Erythroblast (primary cell): ENCODE data around the gene HINT3.
"Not testable (repeated sequence)": the region's sequence is repeated elsewhere in the genome, so short reads cannot be mapped to it uniquely, and the experiment has no call there.

ENCODE experiments used
- DNase-seq, 2 experiments: peaks; one replicate each; lab custom pipeline; 2025; lab: John Stamatoyannopoulos, UW
- GATA1 ChIP-seq: IDR thresholded peaks from 2 replicates; pipeline ENCODE4 v1.6.1; 2011; ENCODE audit warnings: low read depth, mild to moderate bottlenecking, control low read depth, low read length, moderate library complexity
- POLR2A ChIP-seq: IDR thresholded peaks from 2 replicates; pipeline ENCODE4 v1.6.1; 2011; ENCODE audit warnings: mild to moderate bottlenecking, low read length

The HINT3 gene

GRCh38 chr6:125945378-125946141 is 11.0 kb upstream of the HINT3 start:
- peak; percentile 86 to 88 for DNase-seq
- TF ChIP-seq GATA1 (no peak), POLR2A (peak; percentile 35)

- DNase-seq: peak; percentile 27 to 48
- no peak for TF ChIP-seq POLR2A
- TF ChIP-seq GATA1: no peak
Measured at GRCh38 chr6:125947615-125948014, 9.0 kb upstream of the HINT3 start.

GRCh38 chr6:125948455-125948854 is 8.1 kb upstream of the HINT3 start:
- no peak for TF ChIP-seq GATA1
- TF ChIP-seq POLR2A: no peak
- peak in 1 of 2 experiments; percentile 32 for DNase-seq

- no peak for TF ChIP-seq GATA1
- TF ChIP-seq POLR2A: no peak
- no peak for DNase-seq
Measured at GRCh38 chr6:125949069-125949468, 7.5 kb upstream of the HINT3 start.

GRCh38 chr6:125950293-125950692 is 6.3 kb upstream of the HINT3 start:
- peak; percentile 20 to 24 for DNase-seq
- TF ChIP-seq GATA1 (no peak), POLR2A (no peak)

GRCh38 chr6:125950716-125951115 is 5.9 kb upstream of the HINT3 start:
- not testable (repeated sequence) for DNase-seq

- TF ChIP-seq GATA1 (no peak), POLR2A (no peak)
- no peak for DNase-seq
Measured at GRCh38 chr6:125951323-125951722, 5.2 kb upstream of the HINT3 start.

- peak; percentile 40 to 48 for DNase-seq
- TF ChIP-seq GATA1 (no peak), POLR2A (no peak)
Measured at GRCh38 chr6:125952764-125953501, 3.6 kb upstream of the HINT3 start.

GRCh38 chr6:125953502-125953875 is 3.1 kb upstream of the HINT3 start:
- TF ChIP-seq GATA1 (no peak), POLR2A (no peak)
- no peak for DNase-seq

GRCh38 chr6:125954735-125955339 is 1.7 kb upstream of the HINT3 start:
- DNase-seq: peak; percentile 36 to 53
- TF ChIP-seq POLR2A (no peak), GATA1 (no peak)

- no peak for TF ChIP-seq POLR2A
- no peak for TF ChIP-seq GATA1
- no peak for DNase-seq
Measured at GRCh38 chr6:125955973-125956372, 597 bp upstream of the HINT3 start.

GRCh38 chr6:125957391-125957693 is 772 bp downstream of the HINT3 start:
- no peak for TF ChIP-seq GATA1
- no peak for TF ChIP-seq POLR2A
- DNase-seq: no peak

GRCh38 chr6:125957845-125958244 is 1.3 kb downstream of the HINT3 start:
- DNase-seq: peak; percentile 44 to 50
- TF ChIP-seq GATA1: no peak
- TF ChIP-seq POLR2A: no peak

- no peak for DNase-seq
- TF ChIP-seq GATA1: no peak
- no peak for TF ChIP-seq POLR2A
Measured at GRCh38 chr6:125959041-125959440, 2.5 kb downstream of the HINT3 start.

GRCh38 chr6:125961117-125961516 is 4.5 kb downstream of the HINT3 start:
- TF ChIP-seq POLR2A (no peak), GATA1 (no peak)
- no peak for DNase-seq
